ENCODE data around the gene ZFP92. TPM values are rescaled to one million over a fixed set of nuclear protein-coding genes. Genes with fewer than 3 reads are reported as not detected.
A peak's percentile ranks its signal among the peaks of the same experiment; 100 is the strongest.

ZFP92 gene
- total RNA-seq, 1 experiment from 2014 or later, result not detected

DNA sequence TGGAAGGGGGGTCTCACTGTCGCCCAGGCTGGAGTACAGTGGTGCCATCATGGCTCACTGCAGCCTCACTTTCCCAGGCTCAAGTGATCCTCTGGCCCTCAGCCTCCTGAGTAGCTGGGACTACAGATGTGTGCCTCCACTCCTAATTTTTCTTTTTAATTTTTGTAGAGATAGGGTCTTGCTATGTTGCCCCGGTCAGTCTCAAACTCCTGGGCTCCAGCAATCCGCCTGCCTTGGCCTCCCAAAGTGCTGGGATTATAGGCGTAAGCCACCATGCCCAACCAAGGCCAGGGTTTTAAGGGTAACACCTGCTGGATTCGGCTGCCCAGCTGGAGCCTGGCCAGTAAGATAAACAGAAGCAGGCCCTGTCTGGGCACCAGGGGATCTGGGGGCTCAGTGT, 31.2 kb downstream of the ZFP92 start:
- TF ChIP-seq, protein P1, sequence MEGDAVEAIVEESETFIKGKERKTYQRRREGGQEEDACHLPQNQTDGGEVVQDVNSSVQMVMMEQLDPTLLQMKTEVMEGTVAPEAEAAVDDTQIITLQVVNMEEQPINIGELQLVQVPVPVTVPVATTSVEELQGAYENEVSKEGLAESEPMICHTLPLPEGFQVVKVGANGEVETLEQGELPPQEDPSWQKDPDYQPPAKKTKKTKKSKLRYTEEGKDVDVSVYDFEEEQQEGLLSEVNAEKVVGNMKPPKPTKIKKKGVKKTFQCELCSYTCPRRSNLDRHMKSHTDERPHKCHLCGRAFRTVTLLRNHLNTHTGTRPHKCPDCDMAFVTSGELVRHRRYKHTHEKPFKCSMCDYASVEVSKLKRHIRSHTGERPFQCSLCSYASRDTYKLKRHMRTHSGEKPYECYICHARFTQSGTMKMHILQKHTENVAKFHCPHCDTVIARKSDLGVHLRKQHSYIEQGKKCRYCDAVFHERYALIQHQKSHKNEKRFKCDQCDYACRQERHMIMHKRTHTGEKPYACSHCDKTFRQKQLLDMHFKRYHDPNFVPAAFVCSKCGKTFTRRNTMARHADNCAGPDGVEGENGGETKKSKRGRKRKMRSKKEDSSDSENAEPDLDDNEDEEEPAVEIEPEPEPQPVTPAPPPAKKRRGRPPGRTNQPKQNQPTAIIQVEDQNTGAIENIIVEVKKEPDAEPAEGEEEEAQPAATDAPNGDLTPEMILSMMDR (conservative IDR thresholded peaks at IDR 0.05), result no peak
- TF ChIP-seq EZH2 (IDR thresholded peaks at IDR 0.05; ENCODE audit: low read depth), result no peak
- Histone ChIP-seq H3K79me2 (ENCODE audit: low read depth) (no peaks in the 10 kb centered on the region), H3K36me3 (ENCODE audit: low read depth) (no peaks in the 10 kb centered on the region), H3K27ac (no peak overlapping the region), H3K4me1 (replicated peaks; ENCODE audit: insufficient read depth) (0 out of 2 replicates have a peak, but pooled peaks cover 3% of the 10 kb centered on the region), H3K9me3 (ENCODE audit: insufficient read depth, low read depth) (no peaks in the 10 kb centered on the region), H2AFZ (no peak overlapping the region), H4K20me1 (ENCODE audit: insufficient read depth) (no peaks in the 10 kb centered on the region), H3F3A (ENCODE audit: insufficient read depth, low read depth) (no peaks in the 10 kb centered on the region), H3K27me3 (ENCODE audit: insufficient read depth, low read depth) (peaks cover 17% of the 10 kb centered on the region; the same call in 1 of the 2 replicates), H3K9me2 (ENCODE audit: insufficient read depth) (no peaks in the 10 kb centered on the region), H3K4me3 (no peak overlapping the region), H3K4me2 (no peak overlapping the region)
- no TSS peak for BruUV-seq (replicated peaks)
- ChIA-PET POLR2A (ENCODE audit: unreplicated experiment) (no interaction called here), CTCF (no interaction called here)
- no peak for DNase-seq
- intact Hi-C loops (cut with micrococcal nuclease; ENCODE audit: unreplicated experiment), result no loop called here

DNA sequence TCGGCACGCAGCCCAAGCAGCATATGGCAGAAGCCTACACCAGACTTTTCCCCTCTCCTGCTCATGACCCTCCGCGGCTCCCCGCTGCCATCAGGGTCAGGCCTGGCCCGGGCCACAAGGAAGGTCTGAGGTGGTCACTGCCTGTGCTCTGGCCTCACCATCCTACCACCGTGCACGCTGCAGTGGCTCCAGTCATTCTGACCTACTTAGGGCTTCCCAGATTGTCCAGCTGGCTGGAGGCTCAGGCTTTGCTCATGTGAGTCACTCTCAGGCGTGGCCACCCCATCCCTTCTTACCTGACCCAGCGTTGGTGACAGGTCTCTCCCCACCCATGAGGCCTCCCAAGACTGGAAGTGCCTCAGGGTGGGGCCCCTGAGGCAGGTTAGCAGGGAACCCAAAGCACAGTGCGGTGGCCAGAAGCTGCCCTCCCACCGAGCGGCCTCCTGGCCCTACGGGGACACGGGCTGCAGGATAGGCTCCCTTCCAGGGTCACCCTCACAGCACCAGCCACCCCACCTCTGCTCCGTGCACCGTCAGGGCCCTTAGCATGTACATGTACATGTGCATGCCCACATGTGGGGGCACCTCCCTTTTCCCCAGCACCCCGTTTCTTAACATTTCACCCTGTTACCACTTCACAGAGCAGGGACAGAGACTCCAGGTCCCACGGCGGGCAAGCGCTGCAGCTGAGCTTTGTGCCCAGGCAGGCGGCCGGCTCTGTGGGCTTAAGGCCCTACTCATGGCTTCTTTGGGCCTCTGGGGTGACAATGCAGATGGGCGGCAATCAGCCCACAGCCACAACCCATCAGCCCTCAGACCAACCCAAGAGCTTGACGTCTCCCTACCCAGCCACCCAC, 32.4 kb downstream of the ZFP92 start:
- Histone ChIP-seq H3F3A (ENCODE audit: insufficient read depth, low read depth) (no peaks in the 10 kb centered on the region), H3K4me2 (no peak overlapping the region), H3K4me1 (replicated peaks; ENCODE audit: insufficient read depth) (0 out of 2 replicates have a peak, but pooled peaks cover 3% of the 10 kb centered on the region), H3K79me2 (ENCODE audit: low read depth) (no peaks in the 10 kb centered on the region), H3K9me3 (ENCODE audit: insufficient read depth, low read depth) (no peaks in the 10 kb centered on the region), H3K27me3 (ENCODE audit: insufficient read depth, low read depth) (peaks cover 7% of the 10 kb centered on the region; the same call in 1 of the 2 replicates), H3K4me3 (no peak overlapping the region), H4K20me1 (ENCODE audit: insufficient read depth) (no peaks in the 10 kb centered on the region), H2AFZ (no peak overlapping the region), H3K9me2 (ENCODE audit: insufficient read depth) (no peaks in the 10 kb centered on the region), H3K27ac (no peak overlapping the region), H3K36me3 (ENCODE audit: low read depth) (no peaks in the 10 kb centered on the region)
- DNase-seq, result peak; percentile 40 to 43
- TF ChIP-seq, protein P1 (conservative IDR thresholded peaks at IDR 0.05), result no peak
- TF ChIP-seq EZH2 (IDR thresholded peaks at IDR 0.05; ENCODE audit: low read depth), result no peak
- ChIA-PET CTCF (no interaction called here), POLR2A (ENCODE audit: unreplicated experiment) (interaction anchor here (0.5 kb wide), 1 partner anchor 110 kb away, joined by 3 read pairs; no protein-coding TSS in a partner anchor)
- intact Hi-C loops (cut with micrococcal nuclease; ENCODE audit: unreplicated experiment), result no loop called here
- BruUV-seq (replicated peaks), result no TSS peak

DNA sequence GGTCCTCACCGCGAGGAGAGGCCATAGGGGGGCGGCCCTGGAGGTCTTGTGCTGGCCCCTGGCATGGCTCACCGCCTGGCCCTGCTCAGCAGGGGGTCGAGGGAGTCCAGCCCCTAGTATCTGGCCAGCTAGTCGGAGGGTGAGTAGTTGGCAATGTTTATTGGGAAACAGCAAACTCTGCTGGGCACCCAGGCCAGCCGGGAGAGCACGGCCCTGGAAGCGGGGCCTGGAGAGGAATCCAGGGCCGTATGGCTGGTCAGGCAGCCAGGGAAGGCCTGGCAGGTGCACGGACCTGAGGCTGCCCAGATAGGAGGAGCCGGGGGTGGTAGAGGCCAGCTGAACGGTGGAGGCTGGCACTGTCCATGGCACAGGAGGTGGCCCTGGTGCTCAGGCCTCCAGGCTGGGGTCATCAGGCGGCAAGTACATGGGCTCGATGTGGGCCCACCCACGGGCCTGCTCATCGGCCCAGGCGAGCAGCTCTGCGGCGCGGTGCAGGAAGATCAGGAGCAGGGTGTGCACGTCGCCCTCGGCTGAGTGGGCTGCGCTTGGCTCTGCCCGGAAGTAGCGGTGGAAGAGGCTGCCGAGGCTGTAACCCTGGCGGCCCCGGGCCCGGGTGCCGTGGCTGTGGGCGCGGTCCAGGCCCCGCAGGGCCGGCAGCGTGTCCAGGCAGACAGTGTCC, 33.2 kb downstream of the ZFP92 start:
- TF ChIP-seq, protein P1 (conservative IDR thresholded peaks at IDR 0.05), result no peak
- TF ChIP-seq EZH2 (IDR thresholded peaks at IDR 0.05; ENCODE audit: low read depth), result no peak
- no peak overlapping the region for H2AFZ ChIP-seq
- ChIA-PET CTCF (no interaction called here), POLR2A (ENCODE audit: unreplicated experiment) (no interaction called here)
- no peaks in the 10 kb centered on the region for H3K9me2 ChIP-seq (ENCODE audit: insufficient read depth)
- no peak for DNase-seq
- no TSS peak for BruUV-seq (replicated peaks)
- H3K27ac ChIP-seq, result no peak overlapping the region
- no peak overlapping the region for H3K4me2 ChIP-seq
- no peaks in the 10 kb centered on the region for H4K20me1 ChIP-seq (ENCODE audit: insufficient read depth)
- H3K27me3 ChIP-seq (ENCODE audit: insufficient read depth, low read depth), result peaks cover 6% of the 10 kb centered on the region; the same call in 1 of the 2 replicates
- no peaks in the 10 kb centered on the region for H3F3A ChIP-seq (ENCODE audit: insufficient read depth, low read depth)
- 0 out of 2 replicates have a peak, but pooled peaks cover 3% of the 10 kb centered on the region for H3K4me1 ChIP-seq (replicated peaks; ENCODE audit: insufficient read depth)
- intact Hi-C loops (cut with micrococcal nuclease; ENCODE audit: unreplicated experiment), result no loop called here
- H3K9me3 ChIP-seq (ENCODE audit: insufficient read depth, low read depth), result no peaks in the 10 kb centered on the region
- H3K4me3 ChIP-seq, result no peak overlapping the region
- no peaks in the 10 kb centered on the region for H3K36me3 ChIP-seq (ENCODE audit: low read depth)
- H3K79me2 ChIP-seq (ENCODE audit: low read depth), result no peaks in the 10 kb centered on the region
